ENCODE data around the gene DHRSX.

GRCh38 chrX:2547736-2548135 lies 47.0 kb upstream of the DHRSX start:
- TF ChIP-seq ZNF768 (tag by site-specific recombination; IDR thresholded peaks at IDR 0.05) (no peak), ZNF214 (tag by site-specific recombination; IDR thresholded peaks at IDR 0.05; ENCODE audit: borderline replicate concordance) (no peak), KLF9 (tag by site-specific recombination; IDR thresholded peaks at IDR 0.05; ENCODE audit: low read depth) (no peak), ZNF354C (tag by site-specific recombination; IDR thresholded peaks at IDR 0.05; ENCODE audit: borderline replicate concordance, low read depth) (no peak), ZNF23 (tag by site-specific recombination; IDR thresholded peaks at IDR 0.05; ENCODE audit: borderline replicate concordance) (no peak), PRDM2 (tag by site-specific recombination; IDR thresholded peaks at IDR 0.05; ENCODE audit: borderline replicate concordance) (no peak)
- TF ChIP-seq, protein P1, sequence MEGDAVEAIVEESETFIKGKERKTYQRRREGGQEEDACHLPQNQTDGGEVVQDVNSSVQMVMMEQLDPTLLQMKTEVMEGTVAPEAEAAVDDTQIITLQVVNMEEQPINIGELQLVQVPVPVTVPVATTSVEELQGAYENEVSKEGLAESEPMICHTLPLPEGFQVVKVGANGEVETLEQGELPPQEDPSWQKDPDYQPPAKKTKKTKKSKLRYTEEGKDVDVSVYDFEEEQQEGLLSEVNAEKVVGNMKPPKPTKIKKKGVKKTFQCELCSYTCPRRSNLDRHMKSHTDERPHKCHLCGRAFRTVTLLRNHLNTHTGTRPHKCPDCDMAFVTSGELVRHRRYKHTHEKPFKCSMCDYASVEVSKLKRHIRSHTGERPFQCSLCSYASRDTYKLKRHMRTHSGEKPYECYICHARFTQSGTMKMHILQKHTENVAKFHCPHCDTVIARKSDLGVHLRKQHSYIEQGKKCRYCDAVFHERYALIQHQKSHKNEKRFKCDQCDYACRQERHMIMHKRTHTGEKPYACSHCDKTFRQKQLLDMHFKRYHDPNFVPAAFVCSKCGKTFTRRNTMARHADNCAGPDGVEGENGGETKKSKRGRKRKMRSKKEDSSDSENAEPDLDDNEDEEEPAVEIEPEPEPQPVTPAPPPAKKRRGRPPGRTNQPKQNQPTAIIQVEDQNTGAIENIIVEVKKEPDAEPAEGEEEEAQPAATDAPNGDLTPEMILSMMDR (tag by site-specific recombination; IDR thresholded peaks at IDR 0.05) = no peak
- TF ChIP-seq, protein P2, sequence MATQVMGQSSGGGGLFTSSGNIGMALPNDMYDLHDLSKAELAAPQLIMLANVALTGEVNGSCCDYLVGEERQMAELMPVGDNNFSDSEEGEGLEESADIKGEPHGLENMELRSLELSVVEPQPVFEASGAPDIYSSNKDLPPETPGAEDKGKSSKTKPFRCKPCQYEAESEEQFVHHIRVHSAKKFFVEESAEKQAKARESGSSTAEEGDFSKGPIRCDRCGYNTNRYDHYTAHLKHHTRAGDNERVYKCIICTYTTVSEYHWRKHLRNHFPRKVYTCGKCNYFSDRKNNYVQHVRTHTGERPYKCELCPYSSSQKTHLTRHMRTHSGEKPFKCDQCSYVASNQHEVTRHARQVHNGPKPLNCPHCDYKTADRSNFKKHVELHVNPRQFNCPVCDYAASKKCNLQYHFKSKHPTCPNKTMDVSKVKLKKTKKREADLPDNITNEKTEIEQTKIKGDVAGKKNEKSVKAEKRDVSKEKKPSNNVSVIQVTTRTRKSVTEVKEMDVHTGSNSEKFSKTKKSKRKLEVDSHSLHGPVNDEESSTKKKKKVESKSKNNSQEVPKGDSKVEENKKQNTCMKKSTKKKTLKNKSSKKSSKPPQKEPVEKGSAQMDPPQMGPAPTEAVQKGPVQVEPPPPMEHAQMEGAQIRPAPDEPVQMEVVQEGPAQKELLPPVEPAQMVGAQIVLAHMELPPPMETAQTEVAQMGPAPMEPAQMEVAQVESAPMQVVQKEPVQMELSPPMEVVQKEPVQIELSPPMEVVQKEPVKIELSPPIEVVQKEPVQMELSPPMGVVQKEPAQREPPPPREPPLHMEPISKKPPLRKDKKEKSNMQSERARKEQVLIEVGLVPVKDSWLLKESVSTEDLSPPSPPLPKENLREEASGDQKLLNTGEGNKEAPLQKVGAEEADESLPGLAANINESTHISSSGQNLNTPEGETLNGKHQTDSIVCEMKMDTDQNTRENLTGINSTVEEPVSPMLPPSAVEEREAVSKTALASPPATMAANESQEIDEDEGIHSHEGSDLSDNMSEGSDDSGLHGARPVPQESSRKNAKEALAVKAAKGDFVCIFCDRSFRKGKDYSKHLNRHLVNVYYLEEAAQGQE (tag by site-specific recombination; IDR thresholded peaks at IDR 0.05) = no peak
- TF ChIP-seq, protein P3, sequence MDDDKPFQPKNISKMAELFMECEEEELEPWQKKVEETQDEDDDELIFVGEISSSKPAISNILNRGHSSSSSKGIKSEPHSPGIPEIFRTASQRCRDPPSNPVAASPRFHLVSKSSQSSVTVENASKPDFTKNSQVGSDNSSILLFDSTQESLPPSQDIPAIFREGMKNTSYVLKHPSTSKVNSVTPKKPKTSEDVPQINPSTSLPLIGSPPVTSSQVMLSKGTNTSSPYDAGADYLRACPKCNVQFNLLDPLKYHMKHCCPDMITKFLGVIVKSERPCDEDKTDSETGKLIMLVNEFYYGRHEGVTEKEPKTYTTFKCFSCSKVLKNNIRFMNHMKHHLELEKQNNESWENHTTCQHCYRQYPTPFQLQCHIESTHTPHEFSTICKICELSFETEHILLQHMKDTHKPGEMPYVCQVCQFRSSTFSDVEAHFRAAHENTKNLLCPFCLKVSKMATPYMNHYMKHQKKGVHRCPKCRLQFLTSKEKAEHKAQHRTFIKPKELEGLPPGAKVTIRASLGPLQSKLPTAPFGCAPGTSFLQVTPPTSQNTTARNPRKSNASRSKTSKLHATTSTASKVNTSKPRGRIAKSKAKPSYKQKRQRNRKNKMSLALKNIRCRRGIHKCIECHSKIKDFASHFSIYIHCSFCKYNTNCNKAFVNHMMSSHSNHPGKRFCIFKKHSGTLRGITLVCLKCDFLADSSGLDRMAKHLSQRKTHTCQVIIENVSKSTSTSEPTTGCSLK (tag by site-specific recombination; IDR thresholded peaks at IDR 0.05) = no peak
- TF ChIP-seq, protein P4, sequence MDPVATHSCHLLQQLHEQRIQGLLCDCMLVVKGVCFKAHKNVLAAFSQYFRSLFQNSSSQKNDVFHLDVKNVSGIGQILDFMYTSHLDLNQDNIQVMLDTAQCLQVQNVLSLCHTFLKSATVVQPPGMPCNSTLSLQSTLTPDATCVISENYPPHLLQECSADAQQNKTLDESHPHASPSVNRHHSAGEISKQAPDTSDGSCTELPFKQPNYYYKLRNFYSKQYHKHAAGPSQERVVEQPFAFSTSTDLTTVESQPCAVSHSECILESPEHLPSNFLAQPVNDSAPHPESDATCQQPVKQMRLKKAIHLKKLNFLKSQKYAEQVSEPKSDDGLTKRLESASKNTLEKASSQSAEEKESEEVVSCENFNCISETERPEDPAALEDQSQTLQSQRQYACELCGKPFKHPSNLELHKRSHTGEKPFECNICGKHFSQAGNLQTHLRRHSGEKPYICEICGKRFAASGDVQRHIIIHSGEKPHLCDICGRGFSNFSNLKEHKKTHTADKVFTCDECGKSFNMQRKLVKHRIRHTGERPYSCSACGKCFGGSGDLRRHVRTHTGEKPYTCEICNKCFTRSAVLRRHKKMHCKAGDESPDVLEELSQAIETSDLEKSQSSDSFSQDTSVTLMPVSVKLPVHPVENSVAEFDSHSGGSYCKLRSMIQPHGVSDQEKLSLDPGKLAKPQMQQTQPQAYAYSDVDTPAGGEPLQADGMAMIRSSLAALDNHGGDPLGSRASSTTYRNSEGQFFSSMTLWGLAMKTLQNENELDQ (tag by site-specific recombination; IDR thresholded peaks at IDR 0.05; ENCODE audit: low read depth) = no peak

Measured in HEK293 (cell line).